IPS-20b (cell line): Measurements from ENCODE around the gene SLC16A14.
"Not testable (repeated sequence)": the region's sequence is repeated elsewhere in the genome, so short reads cannot be mapped to it uniquely, and the experiment has no call there.

Experiments used
- H3K27ac ChIP-seq: one replicate; pipeline ENCODE4 v1.5.1; 2013; ENCODE audit warnings: low read length
- H3K27me3 ChIP-seq: 2 replicates; pipeline ENCODE4 v1.6.1; 2013; ENCODE audit warnings: mild to moderate bottlenecking, low read length, inconsistent platforms; ENCODE audit not compliant: insufficient read depth
- H3K36me3 ChIP-seq: 2 replicates; pipeline ENCODE4 v1.6.1; 2013; ENCODE audit warnings: low read depth, mild to moderate bottlenecking, inconsistent platforms, low read length, moderate library complexity; ENCODE audit not compliant: insufficient read depth
- H3K4me1 ChIP-seq: 2 replicates; pipeline ENCODE4 v1.6.1; 2013; ENCODE audit warnings: mild to moderate bottlenecking, control low read depth, inconsistent platforms, low read length, moderate library complexity; ENCODE audit not compliant: insufficient read depth
- H3K4me3 ChIP-seq: 2 replicates; pipeline ENCODE4 v1.5.1; 2013; ENCODE audit warnings: mild to moderate bottlenecking, low read length, inconsistent platforms
- H3K9ac ChIP-seq: 2 replicates; pipeline ENCODE4 v1.6.1; 2013; ENCODE audit warnings: low read depth, mild to moderate bottlenecking, inconsistent platforms, low read length, moderate library complexity
- H3K9me3 ChIP-seq: 2 replicates; pipeline ENCODE4 v1.6.1; 2013; ENCODE audit warnings: mild to moderate bottlenecking, low read depth, low read length, inconsistent platforms; ENCODE audit not compliant: insufficient read depth

The SLC16A14 gene

GRCh38 chr2:230068651-230069055 is at the start of gene SLC16A14:
TSS of gene SLC16A14 (minus strand) at chr2:230068924. CDS start at chr2:230059352, 9,572 bp downstream.
- peak within 1 kb of the TSS; percentile 61; the same call in 1 of the 2 replicates for H3K9ac ChIP-seq
- no peaks in the 10 kb centered on the region; the same call in 1 of the 2 replicates for H3K4me1 ChIP-seq
- peak within 1 kb of the TSS; percentile 80 for H3K4me3 ChIP-seq
- H3K27me3 ChIP-seq: peaks cover 33% of the 10 kb centered on the region
- no peaks in the 10 kb centered on the region for H3K36me3 ChIP-seq
- no peaks in the 10 kb centered on the region for H3K9me3 ChIP-seq
- no peak within 1 kb of the TSS for H3K27ac ChIP-seq

- H3K9me3 ChIP-seq: no peaks in the 10 kb centered on the region
- H3K36me3 ChIP-seq: no peaks in the 10 kb centered on the region
Observed at GRCh38 chr2:230106771-230107170, 38.0 kb upstream of the SLC16A14 start.

GRCh38 chr2:230101967-230102366 is 33.2 kb upstream of the SLC16A14 start:
- not testable (repeated sequence) for H3K9ac ChIP-seq, H3K36me3 ChIP-seq, H3K27me3 ChIP-seq, H3K27ac ChIP-seq, H3K9me3 ChIP-seq, H3K4me3 ChIP-seq, H3K4me1 ChIP-seq

More at GRCh38 chr2:230106771-230107170, 38.0 kb upstream of the SLC16A14 start:
- Histone ChIP-seq H3K27me3 (no peaks in the 10 kb centered on the region), H3K4me1 (no peaks in the 10 kb centered on the region), H3K4me3 (no peak overlapping the region), H3K9ac (no peak overlapping the region), H3K27ac (no peak overlapping the region)

GRCh38 chr2:230097841-230098240 is 29.1 kb upstream of the SLC16A14 start:
- Histone ChIP-seq H3K27me3 (no peaks in the 10 kb centered on the region), H3K9me3 (peaks cover 6% of the 10 kb centered on the region; the same call in 1 of the 2 replicates), H3K36me3 (no peaks in the 10 kb centered on the region), H3K27ac (no peak overlapping the region), H3K9ac (no peak overlapping the region), H3K4me1 (no peaks in the 10 kb centered on the region), H3K4me3 (no peak overlapping the region)

GRCh38 chr2:230097424-230097823 is 28.7 kb upstream of the SLC16A14 start:
- no peak overlapping the region for H3K27ac ChIP-seq
- no peaks in the 10 kb centered on the region for H3K27me3 ChIP-seq
- H3K9me3 ChIP-seq: peaks cover 6% of the 10 kb centered on the region; the same call in 1 of the 2 replicates
- H3K9ac ChIP-seq: no peak overlapping the region
- H3K4me3 ChIP-seq: no peak overlapping the region
- H3K4me1 ChIP-seq: no peaks in the 10 kb centered on the region
- no peaks in the 10 kb centered on the region for H3K36me3 ChIP-seq

GRCh38 chr2:230090967-230091366 is 22.2 kb upstream of the SLC16A14 start:
- Histone ChIP-seq H3K27me3 (no peaks in the 10 kb centered on the region), H3K9me3 (0 out of 2 replicates have a peak, but pooled peaks cover 6% of the 10 kb centered on the region), H3K4me1 (no peaks in the 10 kb centered on the region), H3K27ac (no peak overlapping the region), H3K36me3 (no peaks in the 10 kb centered on the region), H3K9ac (no peak overlapping the region), H3K4me3 (no peak overlapping the region)

- Histone ChIP-seq H3K27me3 (no peaks in the 10 kb centered on the region), H3K4me1 (peaks cover 7% of the 10 kb centered on the region; the same call in 1 of the 2 replicates), H3K9ac (no peak overlapping the region), H3K9me3 (no peaks in the 10 kb centered on the region), H3K27ac (no peak overlapping the region), H3K36me3 (no peaks in the 10 kb centered on the region), H3K4me3 (no peak overlapping the region)
Observed at GRCh38 chr2:230085201-230085600, 16.5 kb upstream of the SLC16A14 start.

GRCh38 chr2:230077851-230078547 is 9.3 kb upstream of the SLC16A14 start:
- no peaks in the 10 kb centered on the region for H3K27me3 ChIP-seq
- no peak overlapping the region for H3K9ac ChIP-seq
- no peaks in the 10 kb centered on the region; the same call in 1 of the 2 replicates for H3K4me1 ChIP-seq
- H3K27ac ChIP-seq: no peak overlapping the region
- H3K9me3 ChIP-seq: no peaks in the 10 kb centered on the region
- no peak overlapping the region for H3K4me3 ChIP-seq
- H3K36me3 ChIP-seq: no peaks in the 10 kb centered on the region

GRCh38 chr2:230076819-230077218 is 8.1 kb upstream of the SLC16A14 start:
- Histone ChIP-seq H3K27ac (no peak overlapping the region), H3K36me3 (no peaks in the 10 kb centered on the region), H3K9me3 (no peaks in the 10 kb centered on the region), H3K4me1 (no peaks in the 10 kb centered on the region; the same call in 1 of the 2 replicates), H3K4me3 (no peak overlapping the region), H3K9ac (no peak overlapping the region), H3K27me3 (no peaks in the 10 kb centered on the region)

GRCh38 chr2:230075988-230076631 is 7.4 kb upstream of the SLC16A14 start:
- Histone ChIP-seq H3K4me3 (no peak overlapping the region), H3K27me3 (no peaks in the 10 kb centered on the region), H3K36me3 (no peaks in the 10 kb centered on the region), H3K9me3 (no peaks in the 10 kb centered on the region), H3K9ac (no peak overlapping the region), H3K27ac (no peak overlapping the region), H3K4me1 (no peaks in the 10 kb centered on the region; the same call in 1 of the 2 replicates)

- Histone ChIP-seq H3K4me1 (no peaks in the 10 kb centered on the region; the same call in 1 of the 2 replicates), H3K9me3 (no peaks in the 10 kb centered on the region), H3K9ac (no peak overlapping the region), H3K4me3 (no peak overlapping the region), H3K27me3 (peaks cover 33% of the 10 kb centered on the region), H3K27ac (no peak overlapping the region), H3K36me3 (no peaks in the 10 kb centered on the region)
Observed at GRCh38 chr2:230071421-230071820, 2.7 kb upstream of the SLC16A14 start.

- no peak overlapping the region for H3K27ac ChIP-seq
- peaks cover 33% of the 10 kb centered on the region for H3K27me3 ChIP-seq
- H3K9ac ChIP-seq: no peak overlapping the region
- no peaks in the 10 kb centered on the region for H3K9me3 ChIP-seq
- no peak overlapping the region for H3K4me3 ChIP-seq
- no peaks in the 10 kb centered on the region for H3K36me3 ChIP-seq
- H3K4me1 ChIP-seq: no peaks in the 10 kb centered on the region; the same call in 1 of the 2 replicates
Observed at GRCh38 chr2:230069402-230069801, 678 bp upstream of the SLC16A14 start.
